Prostate gland (tissue), 2 donors: ENCODE results near the gene ZDHHC9. TPM values are rescaled to one million over a fixed set of nuclear protein-coding genes. Genes with fewer than 3 reads are reported as not detected.

Experiments
- DNase-seq: peaks from one replicate; pipeline ENCODE4 v3.0.0-alpha.2; 2019; ENCODE audit warnings: low spot score
- H3K27ac ChIP-seq, 2 donors: fragments of 200-600 bp; sonication (generic); 2 replicates each; pipeline ENCODE4 v1.5.1; 2017 to 2019
- H3K27me3 ChIP-seq: fragments of 200-600 bp; sonication (generic); replicated peaks from 2 replicates; pipeline ENCODE4 v1.5.1; 2019; ENCODE audit not compliant: insufficient read depth
- H3K36me3 ChIP-seq, 2 donors: fragments of 200-600 bp; sonication (generic); 1 replicate in 1 of 2; 2 replicates in 1 of 2; pipeline versions ENCODE4 v1.5.1 to v1.8.1; 2017 to 2019
- H3K4me1 ChIP-seq: fragments of 200-600 bp; sonication (generic); replicated peaks from 2 replicates; pipeline ENCODE4 v1.5.1; 2019
- H3K4me3 ChIP-seq, 2 donors: fragments of 200-600 bp; sonication (generic); 2 replicates each; pipeline ENCODE4 v1.5.1; 2017 to 2019
- H3K9me3 ChIP-seq: fragments of 200-600 bp; sonication (generic); 2 replicates; pipeline ENCODE4 v1.5.1; 2017
- CTCF ChIP-seq, 4 experiments: fragments of 200-600 bp in 2 of 4; fragments of 450-650 bp in 2 of 4; sonication (generic) in 2 of 4; IDR thresholded peaks; 1 replicate in 3 of 4; 2 replicates in 1 of 4; pipeline ENCODE4 v1.5.1; 2016 to 2019; ENCODE audit warnings: antibody characterized with exemption in 4 of 4, mild to moderate bottlenecking in 2 of 4, moderate library complexity in 2 of 4
- POLR2A ChIP-seq: fragments of 450-650 bp; IDR thresholded peaks from one replicate; pipeline ENCODE4 v1.6.1; 2016; ENCODE audit warnings: antibody characterized with exemption, mild to moderate bottlenecking
- POLR2AphosphoS5 ChIP-seq: sonication (generic); formaldehyde crosslinking; IDR thresholded peaks from one replicate; pipeline ENCODE4 v1.6.1; 2017; ENCODE audit warnings: antibody characterized with exemption
- WGBS: methylation state at CpG from one replicate; pipeline ENCODE4 v1.1.5; 2018; 5-methylcytosine and 5-hydroxymethylcytosine counted together
- intact Hi-C: fragments of 100-400 bp; cut with DNase I; formaldehyde crosslinking; loops from one replicate; pipeline ENCODE4 v1.14.2; 2022
- total RNA-seq, 2 donors: library from RNA; depleted of rRNA; stranded (reverse); fragments of >200 nt; gene quantifications; one replicate each; pipeline ENCODE4 v1.1.0, GENCODE V29; 2016

The ZDHHC9 gene
- total RNA-seq, 2 donors from 2014 or later: 13.8 to 20.4 TPM

DNA sequence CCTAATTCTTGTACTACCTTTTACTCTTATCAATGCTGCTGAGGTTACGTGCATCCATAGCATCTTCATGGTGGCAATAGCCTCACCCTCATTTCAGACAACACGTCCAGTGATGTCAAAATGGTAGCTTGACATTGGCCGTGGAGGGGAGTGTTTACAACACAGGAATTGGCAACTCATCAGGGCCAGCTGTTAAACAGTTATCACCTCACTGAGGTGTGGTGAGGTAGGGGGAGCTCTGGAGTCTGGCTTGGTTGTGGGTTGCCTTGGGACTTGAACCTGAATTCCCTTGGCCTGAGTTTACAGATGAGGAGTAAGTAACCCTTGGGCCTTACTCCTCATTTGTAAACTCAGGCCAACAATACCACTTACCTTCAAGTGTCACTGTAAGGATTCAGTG, 53.5 kb downstream of the ZDHHC9 start:
- no peak for TF ChIP-seq CTCF (IDR thresholded peaks at IDR 0.05)
- TF ChIP-seq POLR2AphosphoS5: no peak
- no peak for TF ChIP-seq POLR2A
- no peak overlapping the region for H3K27ac ChIP-seq
- intact Hi-C loops: no loop called here
- no peaks in the 10 kb centered on the region for H3K9me3 ChIP-seq
- 69% methylated on average over 3 of the region's 3 CpGs for WGBS
- H3K4me3 ChIP-seq: no peak overlapping the region
- no peaks in the 10 kb centered on the region for H3K36me3 ChIP-seq
- H3K27me3 ChIP-seq: no peaks in the 10 kb centered on the region
- no peaks in the 10 kb centered on the region for H3K4me1 ChIP-seq
- no peak for DNase-seq

- no peak for TF ChIP-seq POLR2A
- TF ChIP-seq CTCF (IDR thresholded peaks at IDR 0.05): no peak
- no peak for TF ChIP-seq POLR2AphosphoS5
Observed at GRCh38 chrX:129788527-129788926, 55.2 kb downstream of the ZDHHC9 start.

DNA sequence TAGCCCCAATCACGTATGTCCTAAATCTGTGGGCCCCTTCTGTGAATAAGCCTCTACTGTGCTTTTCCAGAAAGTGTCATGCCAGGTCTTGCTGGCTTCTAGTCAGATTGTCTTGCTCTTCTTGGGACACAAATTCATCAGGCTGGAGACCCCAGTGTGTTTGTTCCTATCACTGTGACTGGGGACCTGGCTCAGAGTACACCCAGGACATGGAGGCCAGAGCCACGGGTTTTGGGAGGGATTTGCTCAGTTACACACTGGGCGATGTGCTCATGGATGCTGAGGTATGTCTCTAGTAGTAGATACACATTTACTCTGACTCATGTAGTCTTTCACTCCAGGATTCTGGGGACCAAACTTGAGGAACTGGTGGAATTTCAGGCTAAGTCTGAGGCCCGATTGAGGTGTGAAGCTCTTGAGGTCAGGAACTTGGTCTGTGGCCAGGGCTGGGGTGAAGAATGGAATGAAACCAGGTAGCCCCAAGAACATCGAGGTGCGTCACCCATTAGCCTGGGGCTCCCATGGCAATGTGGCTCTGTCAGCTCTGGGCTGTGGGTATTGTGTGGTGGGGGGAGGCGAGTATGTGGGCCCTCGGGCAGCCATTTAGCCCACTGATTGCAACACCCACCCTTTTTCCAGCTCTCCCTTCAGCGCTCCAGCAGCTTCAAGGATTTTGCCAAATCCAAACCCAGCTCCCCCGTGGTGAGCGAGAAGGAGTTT, 56.2 kb downstream of the ZDHHC9 start:
- H3K27ac ChIP-seq: no peak overlapping the region
- no peaks in the 10 kb centered on the region for H3K9me3 ChIP-seq
- H3K27me3 ChIP-seq: no peaks in the 10 kb centered on the region
- H3K4me3 ChIP-seq: no peak overlapping the region
- WGBS: 87% methylated on average over 10 of the region's 11 CpGs
- no peaks in the 10 kb centered on the region for H3K4me1 ChIP-seq
- DNase-seq: no peak
- TF ChIP-seq CTCF (IDR thresholded peaks at IDR 0.05): no peak
- TF ChIP-seq POLR2AphosphoS5: no peak
- no peak for TF ChIP-seq POLR2A
- H3K36me3 ChIP-seq: no peaks in the 10 kb centered on the region
- intact Hi-C loops: no loop called here

More at GRCh38 chrX:129788527-129788926, 55.2 kb downstream of the ZDHHC9 start:
- Histone ChIP-seq H3K4me3 (no peak overlapping the region), H3K4me1 (no peaks in the 10 kb centered on the region), H3K27me3 (no peaks in the 10 kb centered on the region), H3K27ac (no peak overlapping the region), H3K9me3 (no peaks in the 10 kb centered on the region), H3K36me3 (no peaks in the 10 kb centered on the region)
- DNase-seq: no peak
- intact Hi-C loops: no loop called here
- WGBS: 98% methylated on average over 5 of the region's 6 CpGs

GRCh38 chrX:129786210-129786651, 57.5 kb downstream of the ZDHHC9 start:
- no peaks in the 10 kb centered on the region for H3K4me1 ChIP-seq
- WGBS: 58% methylated on average over 3 of the region's 3 CpGs
- H3K27me3 ChIP-seq: no peaks in the 10 kb centered on the region
- H3K4me3 ChIP-seq: no peak overlapping the region
- intact Hi-C loops: no loop called here
- DNase-seq: no peak
- no peaks in the 10 kb centered on the region for H3K36me3 ChIP-seq
- H3K27ac ChIP-seq: no peak overlapping the region
- H3K9me3 ChIP-seq: no peaks in the 10 kb centered on the region
- TF ChIP-seq CTCF (IDR thresholded peaks at IDR 0.05) (no peak), POLR2A (no peak), POLR2AphosphoS5 (no peak)
